Keratinocyte (primary cell): ENCODE measurements around the gene CLMN. TPM values are rescaled to one million over a fixed set of nuclear protein-coding genes. Genes with fewer than 3 reads are reported as not detected.

Experiments used
- DNase-seq: peaks from one replicate; pipeline ENCODE4 v3.0.0-alpha.2; 2011; ENCODE audit warnings: low read depth, missing footprints, low spot score
- FAIRE-seq: peaks from 2 replicates; lab custom pipeline; 2011; peaks lifted over from hg19 to GRCh38; lab: Jason Lieb, UNC
- H2AFZ ChIP-seq: 2 replicates; pipeline ENCODE4 v1.6.0; 2012; ENCODE audit warnings: low read length, control low read depth, inconsistent platforms; ENCODE audit not compliant: control insufficient read depth
- H3K27ac ChIP-seq: 2 replicates; pipeline ENCODE4 v1.5.1; 2011; ENCODE audit warnings: low read length; ENCODE audit not compliant: control insufficient read depth, insufficient read depth
- H3K27me3 ChIP-seq: 3 replicates; pipeline ENCODE4 v1.6.0; 2011; ENCODE audit warnings: low read length; ENCODE audit not compliant: control insufficient read depth, insufficient read depth; ENCODE audit errors: extremely low read depth
- H3K36me3 ChIP-seq, 2 experiments: 2 replicates in 1 of 2; 3 replicates in 1 of 2; pipeline ENCODE4 v1.5.1; 2011; ENCODE audit warnings: low read length in 2 of 2, mild to moderate bottlenecking in 1 of 2; ENCODE audit not compliant: control insufficient read depth in 2 of 2, insufficient read depth in 2 of 2; ENCODE audit errors: extremely low read depth in 1 of 2
- H3K4me1 ChIP-seq: 3 replicates; pipeline ENCODE4 v1.5.1; 2011; ENCODE audit warnings: low read length; ENCODE audit not compliant: control insufficient read depth, insufficient read depth; ENCODE audit errors: extremely low read depth
- H3K4me2 ChIP-seq: 3 replicates; pipeline ENCODE4 v1.6.0; 2011; ENCODE audit warnings: low read depth, low read length; ENCODE audit not compliant: control insufficient read depth, insufficient read depth; ENCODE audit errors: extremely low read depth
- H3K4me3 ChIP-seq, 3 experiments: fragments of 200-600 bp in 1 of 3; sonication (generic) in 1 of 3; 2 replicates in 2 of 3; 3 replicates in 1 of 3; pipeline ENCODE4 v1.5.1; 2011 to 2016; ENCODE audit warnings: low read length in 3 of 3, mild to moderate bottlenecking in 3 of 3, control low read depth in 2 of 3, inconsistent platforms in 1 of 3, low read depth in 1 of 3, mixed read lengths in 1 of 3, mixed run types in 1 of 3, moderate library complexity in 1 of 3; ENCODE audit not compliant: control insufficient read depth in 2 of 3, insufficient read depth in 2 of 3; ENCODE audit errors: extremely low read depth in 1 of 3
- H3K79me2 ChIP-seq: 2 replicates; pipeline ENCODE4 v1.6.0; 2012; ENCODE audit warnings: low read length; ENCODE audit not compliant: control insufficient read depth, insufficient read depth
- H3K9ac ChIP-seq: 3 replicates; pipeline ENCODE4 v1.6.0; 2011; ENCODE audit warnings: low read length; ENCODE audit not compliant: control insufficient read depth, insufficient read depth; ENCODE audit errors: extremely low read depth
- H3K9me1 ChIP-seq: 3 replicates; pipeline ENCODE4 v1.6.0; 2011; ENCODE audit warnings: low read length; ENCODE audit not compliant: control insufficient read depth, insufficient read depth; ENCODE audit errors: extremely low read depth
- H3K9me3 ChIP-seq: 2 replicates; pipeline ENCODE4 v1.5.1; 2012; ENCODE audit warnings: low read depth, low read length; ENCODE audit not compliant: control insufficient read depth
- H4K20me1 ChIP-seq: 3 replicates; pipeline ENCODE4 v1.6.0; 2011; ENCODE audit warnings: low read length; ENCODE audit not compliant: control insufficient read depth, insufficient read depth; ENCODE audit errors: extremely low read depth
- CTCF ChIP-seq, 3 experiments: IDR thresholded peaks in 1 of 3; conservative IDR thresholded peaks in 1 of 3; optimal IDR thresholded peaks in 1 of 3; 2 replicates in 2 of 3; 3 replicates in 1 of 3; pipeline versions ENCODE3 to v1.5.1; 2011; ENCODE audit warnings: low read length in 3 of 3, mild to moderate bottlenecking in 3 of 3, moderate library complexity in 2 of 3, control low read depth in 1 of 3, inconsistent platforms in 1 of 3; ENCODE audit not compliant: insufficient read depth in 2 of 3; ENCODE audit errors: extremely low read depth in 1 of 3
- EZH2 ChIP-seq: IDR thresholded peaks from one replicate; pipeline ENCODE4 v1.6.1; 2012; ENCODE audit warnings: inconsistent platforms, mild to moderate bottlenecking, low read length, moderate library complexity
- dilution Hi-C: fragments of 300-500 bp; cut with MboI; formaldehyde crosslinking; loops from one replicate; pipeline ENCODE4 v1.7.0; 2020; ENCODE audit warnings: low sequenced_read_pairs; ENCODE audit not compliant: extremely low pct_ligation_motif_present
- polyA plus RNA-seq, 5 experiments: library from polyadenylated mRNA; depleted of rRNA in 3 of 5; stranded (reverse) in 3 of 5; stranded (forward) in 1 of 5; unstranded in 1 of 5; fragments of >200 nt; gene quantifications; 1 replicate in 1 of 5; 2 replicates in 3 of 5; 3 replicates in 1 of 5; pipeline versions ENCODE4 v1.2.1 to v1.2.3, GENCODE V29; 2011 to 2012; ENCODE audit warnings: missing spikeins in 2 of 5, low read depth in 1 of 5, low replicate concordance in 1 of 5

CLMN gene
- polyA plus RNA-seq, 1 donor (not counting 4 experiments of a cell fraction or from before 2014, with no cell fraction given): 6.1 TPM

GRCh38 chr14:95200404-95200803, 119.3 kb downstream of the CLMN start:
- no peak for FAIRE-seq
- dilution Hi-C loops: no loop called here

GRCh38 chr14:95199298-95199983, 120.3 kb downstream of the CLMN start:
- Histone ChIP-seq H3K27ac (no peak overlapping the region), H3K9me1 (no peaks in the 10 kb centered on the region), H4K20me1 (no peaks in the 10 kb centered on the region), H3K9me3 (no peaks in the 10 kb centered on the region), H3K27me3 (no peaks in the 10 kb centered on the region), H2AFZ (no peak overlapping the region), H3K4me1 (no peaks in the 10 kb centered on the region), H3K4me2 (no peak overlapping the region), H3K79me2 (no peaks in the 10 kb centered on the region), H3K4me3 (no peak overlapping the region), H3K9ac (no peak overlapping the region), H3K36me3 (peaks cover 4 to 6% of the 10 kb centered on the region in 2 experiments)
- dilution Hi-C loops: no loop called here
- TF ChIP-seq EZH2 (no peak), CTCF (optimal IDR thresholded peaks at IDR 0.05 in 1 of 3, IDR thresholded peaks at IDR 0.05 in 1 of 3, conservative IDR thresholded peaks at IDR 0.05 in 1 of 3; ENCODE audit: extremely low read depth in 1 of 3, insufficient read depth in 2 of 3, low read length in 3 of 3) (no peak)
- FAIRE-seq: no peak
- DNase-seq: no peak

More at GRCh38 chr14:95200404-95200803, 119.3 kb downstream of the CLMN start:
- no peak overlapping the region for H2AFZ ChIP-seq
- H4K20me1 ChIP-seq: no peaks in the 10 kb centered on the region
- no peak overlapping the region for H3K9ac ChIP-seq
- H3K4me2 ChIP-seq: no peak overlapping the region
- no peaks in the 10 kb centered on the region for H3K27me3 ChIP-seq
- H3K79me2 ChIP-seq: no peaks in the 10 kb centered on the region
- no peaks in the 10 kb centered on the region for H3K4me1 ChIP-seq
- no peaks in the 10 kb centered on the region for H3K9me1 ChIP-seq
- TF ChIP-seq CTCF (optimal IDR thresholded peaks at IDR 0.05 in 1 of 3, IDR thresholded peaks at IDR 0.05 in 1 of 3, conservative IDR thresholded peaks at IDR 0.05 in 1 of 3; ENCODE audit: extremely low read depth in 1 of 3, insufficient read depth in 2 of 3, low read length in 3 of 3) (no peak), EZH2 (no peak)
- no peak for DNase-seq
- H3K9me3 ChIP-seq: no peaks in the 10 kb centered on the region
- no peak overlapping the region for H3K27ac ChIP-seq
- H3K36me3 ChIP-seq: peaks cover 4 to 6% of the 10 kb centered on the region in 2 experiments
- no peak overlapping the region for H3K4me3 ChIP-seq
